HG02840 (cell line): ENCODE data around the gene ADD2.
"Not testable (repeated sequence)": the region's sequence is repeated elsewhere in the genome, so short reads cannot be mapped to it uniquely, and the experiment has no call there.

Source experiments
- ATAC-seq: cut with Tn5 transposase; IDR thresholded peaks from one replicate; pipeline ENCODE4 v1.9.1; 2021; ENCODE audit warnings: mild to moderate bottlenecking, moderate library complexity, moderate number of reproducible peaks; ENCODE audit not compliant: unreplicated experiment, low FRiP score

ADD2 gene

GRCh38 chr2:70679259-70679658 is 88.7 kb downstream of the ADD2 start:
- ATAC-seq: no peak

GRCh38 chr2:70678576-70679143 is 89.3 kb downstream of the ADD2 start:
- ATAC-seq: no peak

- ATAC-seq: no peak
Observed at GRCh38 chr2:70676301-70677035, 91.5 kb downstream of the ADD2 start.

- ATAC-seq: no peak
Observed at GRCh38 chr2:70675862-70676261, 92.1 kb downstream of the ADD2 start.

GRCh38 chr2:70674636-70675430 is 93.2 kb downstream of the ADD2 start:
- ATAC-seq: no peak

GRCh38 chr2:70673041-70673647 is 94.9 kb downstream of the ADD2 start:
- no peak for ATAC-seq

GRCh38 chr2:70671092-70671675 is 96.8 kb downstream of the ADD2 start:
- no peak for ATAC-seq

GRCh38 chr2:70670626-70671025 is 97.4 kb downstream of the ADD2 start:
- no peak for ATAC-seq

- ATAC-seq: no peak
Observed at GRCh38 chr2:70670202-70670601, 97.8 kb downstream of the ADD2 start.

- no peak for ATAC-seq
Observed at GRCh38 chr2:70668911-70669310, 99.1 kb downstream of the ADD2 start.

GRCh38 chr2:70668432-70668831 is 99.6 kb downstream of the ADD2 start:
- ATAC-seq: no peak

GRCh38 chr2:70664525-70664924 is 103.5 kb downstream of the ADD2 start:
- ATAC-seq: no peak

- ATAC-seq: no peak
Observed at GRCh38 chr2:70663411-70663810, 104.6 kb downstream of the ADD2 start.

- no peak for ATAC-seq
Observed at GRCh38 chr2:70659551-70659950, 108.4 kb downstream of the ADD2 start.

GRCh38 chr2:70658476-70658875 is 109.5 kb downstream of the ADD2 start:
- no peak for ATAC-seq

- no peak for ATAC-seq
Observed at GRCh38 chr2:70657246-70657645, 110.8 kb downstream of the ADD2 start.

GRCh38 chr2:70656421-70657010 is 111.5 kb downstream of the ADD2 start:
- ATAC-seq: no peak

GRCh38 chr2:70655786-70656185 is 112.2 kb downstream of the ADD2 start:
- ATAC-seq: no peak

- ATAC-seq: not testable (repeated sequence)
Observed at GRCh38 chr2:70655211-70655610, 112.8 kb downstream of the ADD2 start.

- no peak for ATAC-seq
Observed at GRCh38 chr2:70651727-70652126, 116.3 kb downstream of the ADD2 start.
